GM12892 (cell line): ENCODE measurements around the gene WDR1.

Experiments used
- DNase-seq: peaks from one replicate; pipeline ENCODE4 v3.0.0; 2011; ENCODE audit not compliant: insufficient read length
- FAIRE-seq: peaks from 2 replicates; lab custom pipeline; 2011; peaks lifted over from hg19 to GRCh38; lab: Jason Lieb, UNC
- POLR2A ChIP-seq: IDR thresholded peaks from 2 replicates; pipeline ENCODE4 v1.6.1; 2011; ENCODE audit warnings: low read depth, low read length, control low read depth
- POLR2AphosphoS5 ChIP-seq: IDR thresholded peaks from 2 replicates; pipeline ENCODE4 v1.6.1; 2011; ENCODE audit warnings: low read depth, low read length, control low read depth
- TAF1 ChIP-seq: IDR thresholded peaks from 2 replicates; pipeline ENCODE4 v1.6.1; 2011; ENCODE audit warnings: low read depth, mild to moderate bottlenecking, control low read depth, low read length, borderline replicate concordance

WDR1 gene

DNA sequence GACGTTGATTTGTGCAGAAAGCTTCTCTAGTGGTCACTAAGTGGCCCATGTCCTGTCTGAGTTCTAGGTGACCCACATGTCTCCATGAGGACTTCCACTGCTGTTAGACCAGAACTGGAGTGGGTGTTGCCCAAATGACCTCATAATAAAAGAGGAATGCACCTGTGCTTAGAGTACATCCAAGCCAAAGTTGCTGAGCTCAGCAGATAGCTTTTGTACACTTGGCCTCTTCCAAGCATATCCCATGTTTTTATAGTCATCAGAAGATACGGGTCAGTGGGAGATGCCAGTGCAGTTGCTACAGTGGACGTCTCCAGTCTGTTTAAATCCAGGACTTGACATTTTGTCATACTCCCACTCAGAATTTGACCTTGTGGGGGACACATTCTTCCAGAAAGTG, 37.6 kb upstream of the WDR1 start:
- FAIRE-seq = no peak

DNA sequence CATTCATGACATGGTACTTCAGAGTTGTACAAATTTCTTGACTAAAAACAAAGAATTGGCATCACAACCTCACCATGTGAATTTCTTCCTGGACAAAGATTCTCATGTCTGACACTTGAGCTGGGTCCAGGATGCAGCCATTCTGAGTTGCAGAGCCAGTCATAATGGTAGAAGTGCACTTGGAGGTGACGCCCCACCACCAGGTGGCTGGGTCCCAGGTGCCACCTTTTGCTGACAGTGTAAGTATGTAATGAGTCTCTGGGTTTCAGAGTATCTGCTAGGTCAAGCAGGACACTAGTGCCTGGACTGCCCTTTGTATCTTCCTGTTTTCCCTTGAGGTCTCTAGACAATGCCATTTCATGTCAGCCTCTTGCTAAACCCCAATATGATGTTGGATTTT, 36.6 kb upstream of the WDR1 start:
- no peak for DNase-seq
- no peak for FAIRE-seq
- TF ChIP-seq TAF1 (no peak), POLR2AphosphoS5 (no peak), POLR2A (no peak)

More for the DNA sequence above, 37.6 kb upstream of the WDR1 start:
- no peak for DNase-seq
- TF ChIP-seq POLR2A (no peak), POLR2AphosphoS5 (no peak), TAF1 (no peak)

DNA sequence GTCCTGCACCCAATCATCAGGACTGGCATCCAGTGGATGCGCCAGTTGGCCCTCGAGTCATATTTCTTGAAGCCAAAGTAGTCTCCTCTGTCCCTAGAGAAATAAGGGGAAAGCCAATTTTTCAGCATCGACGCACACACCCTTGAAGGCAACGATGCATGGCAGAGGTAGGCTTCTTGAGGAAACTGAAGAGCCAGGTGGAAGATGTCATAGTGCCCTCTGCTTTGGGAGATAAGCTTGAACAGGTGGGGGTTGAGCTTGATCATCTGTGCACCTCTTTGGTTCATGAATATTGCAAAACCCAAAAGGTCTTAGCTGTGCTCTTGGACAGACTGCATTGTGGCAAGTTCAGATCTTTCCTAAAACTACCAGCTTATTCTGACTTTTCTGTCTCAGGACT, 34.6 kb upstream of the WDR1 start:
- TF ChIP-seq POLR2A (no peak), TAF1 (no peak), POLR2AphosphoS5 (no peak)
- DNase-seq (no peak), FAIRE-seq (peak; percentile 90)

DNA sequence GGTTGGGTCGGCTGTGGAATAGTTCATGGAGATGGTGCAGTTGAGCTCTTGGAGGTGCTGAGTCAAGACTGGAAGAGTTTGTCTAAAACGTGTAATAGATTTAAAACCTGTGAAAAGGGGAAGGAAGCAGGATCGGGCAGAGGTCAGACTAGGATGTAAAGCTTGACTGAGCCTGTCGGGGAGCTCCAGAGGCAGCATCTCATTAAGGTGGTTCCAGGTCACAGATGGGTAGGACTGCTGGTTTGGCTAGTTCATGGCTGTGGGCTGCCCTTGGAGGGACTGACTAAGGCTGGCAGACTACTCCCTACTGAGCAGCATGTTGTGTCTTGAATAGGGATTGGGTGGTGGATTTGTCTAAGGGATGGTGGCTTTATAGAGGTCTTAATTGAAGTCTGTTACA, 28.4 kb upstream of the WDR1 start:
- FAIRE-seq (no peak), DNase-seq (no peak)
- TF ChIP-seq POLR2A = no peak
- TF ChIP-seq POLR2AphosphoS5 = no peak
- no peak for TF ChIP-seq TAF1

DNA sequence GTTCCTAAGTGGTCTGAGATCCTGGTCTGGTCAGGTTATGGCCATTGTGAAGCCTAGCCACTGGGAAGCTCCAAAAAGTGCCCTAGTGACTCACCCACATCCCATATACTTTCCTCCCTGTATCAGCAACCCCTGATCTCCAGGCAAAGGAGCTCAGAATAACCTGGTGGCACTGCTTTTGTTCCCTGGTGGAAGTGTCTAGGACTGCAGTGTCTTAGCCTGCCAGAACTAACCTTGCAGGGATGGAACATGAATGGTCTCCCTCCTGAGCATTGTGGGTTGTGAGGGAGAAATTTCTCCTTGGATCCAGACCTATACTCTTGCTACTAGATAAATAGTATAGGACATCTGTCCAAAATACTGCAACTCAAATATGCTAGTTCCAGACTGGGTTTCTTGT, 27.9 kb upstream of the WDR1 start:
- FAIRE-seq = no peak
- no peak for TF ChIP-seq TAF1
- TF ChIP-seq POLR2AphosphoS5 = no peak
- TF ChIP-seq POLR2A = no peak
- DNase-seq = no peak

DNA sequence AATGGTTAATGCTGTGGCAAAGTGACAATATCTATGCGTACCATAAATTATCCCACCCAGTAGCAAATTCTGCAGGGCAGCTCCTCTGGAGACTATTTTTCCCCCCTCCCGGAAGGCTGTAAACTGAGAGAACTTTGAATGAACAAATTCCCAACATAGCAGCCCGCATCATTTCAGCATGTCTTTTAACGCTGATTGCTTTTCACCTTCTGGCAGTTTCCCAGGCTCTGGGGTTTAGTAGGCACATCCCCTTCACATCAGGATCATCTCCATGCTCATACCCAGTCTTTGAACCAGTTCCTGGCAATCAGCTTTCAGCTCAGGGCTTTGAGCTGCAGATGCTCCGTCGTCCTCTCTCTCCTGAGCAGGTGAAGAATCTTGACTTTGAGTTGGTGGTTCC, 26.6 kb upstream of the WDR1 start:
- TF ChIP-seq POLR2A (no peak), POLR2AphosphoS5 (no peak), TAF1 (no peak)
- no peak for DNase-seq
- no peak for FAIRE-seq

DNA sequence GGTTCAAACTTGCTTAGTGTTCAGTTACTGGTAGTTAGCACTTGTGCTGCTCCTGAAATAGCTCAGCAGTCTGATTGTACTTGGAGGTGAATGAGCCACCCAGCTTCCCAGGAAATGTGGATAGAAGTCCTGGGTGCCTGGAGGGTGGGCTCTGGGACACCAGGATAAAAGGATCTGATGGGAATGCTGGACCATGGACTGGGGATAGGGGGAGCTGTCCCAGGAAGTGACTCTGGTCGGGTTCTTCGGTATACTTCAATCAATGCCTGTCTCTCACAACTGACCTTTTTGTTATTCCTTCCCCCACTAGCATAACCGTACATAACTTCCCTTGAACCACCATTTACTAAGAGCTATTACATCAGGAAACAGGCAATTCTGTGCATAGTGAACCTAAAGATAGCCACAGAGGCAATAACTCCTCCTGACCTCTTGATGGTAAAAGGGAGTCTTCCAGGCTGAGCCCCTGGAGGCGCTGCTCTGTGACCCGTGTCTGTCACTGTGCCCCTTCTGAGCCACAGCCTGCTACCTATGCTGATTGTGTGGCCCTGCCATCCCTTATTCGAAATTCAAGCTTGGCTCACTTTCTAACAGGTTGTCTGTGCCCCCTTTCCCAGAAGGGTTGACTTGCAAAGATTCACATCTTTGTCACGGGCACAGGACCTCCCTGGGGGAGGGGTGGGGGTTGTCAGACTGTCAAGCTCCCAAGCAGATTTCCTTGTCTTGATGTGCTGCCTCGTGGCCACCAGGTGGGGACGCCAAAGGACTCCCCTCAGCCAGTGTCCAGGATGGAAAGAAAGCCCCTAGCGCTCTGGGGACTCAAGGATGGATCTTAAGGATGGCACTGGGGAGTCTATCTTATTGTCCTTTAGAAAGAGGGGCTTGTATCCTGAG, 24.5 kb upstream of the WDR1 start:
- FAIRE-seq = no peak

DNA sequence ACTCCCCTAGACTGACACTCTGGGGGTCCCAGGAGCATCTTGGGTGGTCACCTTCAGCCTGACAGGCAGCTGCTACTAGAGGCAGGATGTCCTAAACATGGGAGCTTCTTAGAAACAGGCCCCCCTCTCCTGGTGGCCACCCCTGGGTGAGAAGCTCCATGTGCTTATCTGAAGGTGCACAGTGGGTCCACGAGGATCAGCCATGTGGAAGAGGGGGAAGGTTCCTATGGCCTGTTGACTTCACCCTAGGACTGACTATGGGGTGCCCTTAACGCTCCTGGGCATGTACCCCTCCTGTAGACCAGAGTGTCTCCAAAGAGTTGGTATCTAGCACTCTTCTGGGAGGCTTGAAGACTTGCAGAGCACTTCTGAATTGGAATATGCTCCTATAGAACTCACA, 22.9 kb upstream of the WDR1 start:
- FAIRE-seq = no peak
- TF ChIP-seq TAF1 (no peak), POLR2AphosphoS5 (no peak), POLR2A (no peak)

More for the DNA sequence above, 24.5 kb upstream of the WDR1 start:
- DNase-seq = no peak
- TF ChIP-seq TAF1 (no peak), POLR2A (no peak), POLR2AphosphoS5 (no peak)

DNA sequence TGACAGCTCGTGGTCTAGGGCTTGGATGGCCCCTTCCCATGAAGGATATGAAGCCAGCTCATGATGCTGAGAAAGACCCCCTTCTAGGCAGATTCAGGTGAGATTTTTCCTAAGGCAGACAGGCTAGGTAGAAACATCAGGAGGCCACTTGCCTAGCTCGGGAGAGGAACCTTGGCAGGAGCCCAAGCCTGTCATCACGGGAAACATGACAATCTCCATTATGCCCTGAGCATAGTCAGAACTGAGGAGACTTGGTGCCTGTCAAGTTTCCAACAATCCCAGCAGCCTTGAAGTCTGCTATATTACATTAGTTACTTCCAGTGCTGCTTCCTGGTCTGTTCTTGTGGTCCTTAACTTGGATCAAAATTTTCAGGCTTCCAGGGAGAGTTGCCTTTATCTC, 18.7 kb upstream of the WDR1 start:
- DNase-seq = no peak
- no peak for TF ChIP-seq POLR2AphosphoS5
- TF ChIP-seq TAF1 = no peak
- no peak for TF ChIP-seq POLR2A
- no peak for FAIRE-seq

More for the DNA sequence above, 22.9 kb upstream of the WDR1 start:
- no peak for DNase-seq

DNA sequence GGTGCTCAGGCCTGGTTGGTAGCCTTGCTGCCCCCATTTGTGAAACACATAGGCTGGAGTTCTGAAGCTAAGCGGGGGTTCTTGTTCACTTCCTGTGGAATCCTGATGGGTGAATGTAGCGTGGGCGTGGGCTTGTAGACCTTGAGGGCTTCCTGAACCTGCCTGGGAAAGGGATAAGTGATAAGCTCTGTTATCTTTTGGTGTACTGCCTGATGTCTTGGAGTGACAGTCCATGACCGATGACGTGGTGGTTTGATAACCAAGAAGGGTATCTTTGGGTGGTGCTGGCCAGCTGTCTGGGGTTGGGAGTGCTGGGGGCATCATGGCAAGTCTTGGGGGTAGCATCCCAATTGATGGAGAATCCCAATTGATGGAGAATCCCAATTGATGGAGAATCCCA, 17.5 kb upstream of the WDR1 start:
- FAIRE-seq = no peak
- DNase-seq = no peak
- no peak for TF ChIP-seq POLR2A
- no peak for TF ChIP-seq POLR2AphosphoS5
- TF ChIP-seq TAF1 = no peak

DNA sequence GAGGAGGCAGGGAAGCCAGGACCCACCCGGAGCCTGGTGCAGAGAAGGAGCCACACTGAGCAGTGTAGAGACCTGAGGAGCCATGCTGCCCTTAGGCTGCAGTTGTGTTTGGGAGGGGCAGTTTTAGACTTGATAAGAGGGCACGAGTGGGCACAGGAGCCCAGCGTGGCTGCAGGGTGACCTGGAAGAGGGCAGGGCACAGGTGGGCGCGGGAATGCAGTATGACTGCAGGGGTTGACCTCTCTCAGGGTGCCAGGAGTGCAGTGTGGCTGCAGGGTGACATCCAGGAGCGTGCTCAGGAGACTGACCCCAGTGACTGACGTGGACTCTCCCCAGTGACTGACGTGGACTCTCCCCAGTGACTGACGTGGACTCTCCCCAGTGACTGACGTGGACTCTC, 14.6 kb upstream of the WDR1 start:
- TF ChIP-seq TAF1 = no peak
- no peak for TF ChIP-seq POLR2AphosphoS5
- TF ChIP-seq POLR2A = no peak
- FAIRE-seq = no peak
- DNase-seq = no peak
